22Rv1 (cell line): ENCODE data around the gene TGFBR2.

Experiments
- H3K27ac ChIP-seq: fragments of 450-650 bp; 2 replicates; pipeline ENCODE4 v1.5.1; 2017
- CTCF ChIP-seq: fragments of 450-650 bp; IDR thresholded peaks from 2 replicates; pipeline ENCODE4 v1.5.1; 2017; ENCODE audit warnings: mild to moderate bottlenecking
- ZFX ChIP-seq: fragments of 450-650 bp; IDR thresholded peaks from 2 replicates; pipeline ENCODE4 v1.6.1; 2017; ENCODE audit warnings: antibody characterized with exemption, borderline replicate concordance

Gene TGFBR2

DNA sequence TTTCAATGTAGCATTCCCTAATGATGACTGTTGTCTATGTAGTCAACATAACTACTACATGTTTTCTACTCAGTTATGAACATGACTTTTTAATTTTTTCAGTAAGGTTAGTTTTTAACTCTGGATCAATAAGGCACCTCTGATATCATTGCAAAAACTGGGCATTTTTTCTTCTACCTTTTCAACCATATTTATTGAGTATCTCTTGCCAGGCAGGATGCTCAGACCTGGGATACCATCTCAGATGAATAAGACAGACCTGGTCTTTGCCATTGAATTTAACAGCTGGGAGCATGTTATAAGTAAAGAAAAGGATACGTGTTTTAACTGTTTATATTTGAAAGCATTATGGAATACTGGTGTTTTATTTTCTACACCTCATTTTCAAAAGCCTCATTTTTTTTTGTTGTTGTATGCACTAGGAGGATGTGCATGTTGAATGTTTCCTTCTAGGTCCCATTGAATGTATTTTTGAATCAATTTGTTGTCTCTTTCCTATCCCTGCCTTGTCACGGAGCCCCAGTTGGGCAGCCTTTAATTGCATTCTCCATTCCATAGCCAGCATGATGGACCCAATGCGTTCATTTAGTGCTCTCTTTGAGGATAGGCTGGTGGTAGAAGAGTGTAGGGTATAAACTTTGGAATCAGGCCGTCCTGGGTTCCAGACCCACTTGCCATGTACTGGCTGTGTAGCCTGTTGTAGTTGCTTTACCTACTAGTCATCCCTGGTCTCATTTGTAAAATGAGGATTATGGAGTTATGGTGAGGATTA, 3.7 kb downstream of the TGFBR2 start:
- no peak overlapping the region for H3K27ac ChIP-seq

DNA sequence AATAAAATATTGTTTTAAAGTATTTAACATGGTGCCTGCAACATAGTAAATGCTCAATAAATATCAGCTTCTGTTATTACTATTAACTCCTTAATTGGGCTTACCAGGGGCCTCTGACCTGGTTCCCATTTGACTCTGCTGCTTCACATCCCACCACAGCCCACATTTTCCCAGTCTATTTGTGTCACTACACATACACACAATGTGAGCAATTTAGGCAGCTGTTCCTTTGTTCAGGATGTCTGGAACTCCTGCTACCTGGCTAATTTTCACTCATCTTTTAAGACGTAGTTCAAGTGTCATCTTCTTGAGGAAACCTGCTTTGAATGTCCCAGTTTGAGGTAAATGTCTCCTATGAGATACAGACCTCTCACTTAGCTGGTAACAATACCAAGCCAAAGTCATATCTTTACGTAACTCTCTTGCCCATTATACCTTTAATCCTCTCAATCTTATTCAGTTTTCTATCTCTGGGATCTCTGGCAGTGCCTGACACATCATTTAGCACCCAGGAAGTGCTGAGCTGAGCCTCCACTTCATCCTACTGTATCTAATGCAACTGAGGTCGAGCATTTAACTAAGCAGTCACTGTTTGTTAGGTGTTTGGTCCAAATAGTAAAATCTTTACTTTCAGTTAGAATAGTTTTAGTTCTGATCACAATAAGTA, 4.4 kb downstream of the TGFBR2 start:
- H3K27ac ChIP-seq = no peak overlapping the region
- TF ChIP-seq ZFX (no peak), CTCF (no peak)

More for the DNA sequence above, 3.7 kb downstream of the TGFBR2 start:
- TF ChIP-seq ZFX (no peak), CTCF (no peak)

DNA sequence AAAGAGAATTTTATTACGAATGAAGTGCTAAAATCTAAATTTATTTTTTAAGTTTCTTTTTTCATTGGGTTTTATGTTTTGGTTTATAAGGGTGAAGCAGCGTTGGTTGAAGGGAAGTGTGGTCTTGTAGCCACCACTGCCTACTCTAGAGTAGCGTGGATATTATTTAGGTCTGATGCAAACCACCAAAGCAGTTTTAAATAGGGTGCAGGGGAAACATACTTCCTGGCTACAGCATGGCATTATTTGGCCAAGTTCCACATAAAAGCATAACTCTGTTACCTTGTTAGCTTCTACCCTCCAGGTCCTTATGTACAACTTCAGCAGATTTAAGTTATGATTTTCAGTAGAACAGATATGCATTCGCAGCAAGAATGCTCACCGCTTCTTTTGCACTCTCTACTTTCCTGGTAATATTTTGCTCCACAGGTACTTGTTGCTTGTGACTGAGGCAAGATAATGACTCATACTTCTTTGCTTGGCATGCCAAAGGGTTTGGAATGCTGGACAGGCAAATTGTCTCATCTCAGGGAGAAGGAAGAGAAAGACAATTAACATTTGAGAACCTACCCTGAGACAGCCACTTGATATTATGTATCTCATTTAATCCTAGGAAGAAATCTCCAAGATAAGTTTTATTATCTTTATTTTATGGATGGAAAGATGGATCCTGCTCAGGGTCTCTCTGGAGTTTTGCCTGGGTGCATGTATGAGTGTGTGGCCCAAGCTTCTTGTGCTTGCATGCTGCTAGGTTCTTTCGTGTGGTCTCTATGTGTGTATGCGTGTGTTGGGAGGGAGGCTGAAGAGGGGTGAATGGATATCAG, 5.4 kb downstream of the TGFBR2 start:
- no peak for TF ChIP-seq CTCF
- no peak for TF ChIP-seq ZFX
- H3K27ac ChIP-seq = no peak overlapping the region

DNA sequence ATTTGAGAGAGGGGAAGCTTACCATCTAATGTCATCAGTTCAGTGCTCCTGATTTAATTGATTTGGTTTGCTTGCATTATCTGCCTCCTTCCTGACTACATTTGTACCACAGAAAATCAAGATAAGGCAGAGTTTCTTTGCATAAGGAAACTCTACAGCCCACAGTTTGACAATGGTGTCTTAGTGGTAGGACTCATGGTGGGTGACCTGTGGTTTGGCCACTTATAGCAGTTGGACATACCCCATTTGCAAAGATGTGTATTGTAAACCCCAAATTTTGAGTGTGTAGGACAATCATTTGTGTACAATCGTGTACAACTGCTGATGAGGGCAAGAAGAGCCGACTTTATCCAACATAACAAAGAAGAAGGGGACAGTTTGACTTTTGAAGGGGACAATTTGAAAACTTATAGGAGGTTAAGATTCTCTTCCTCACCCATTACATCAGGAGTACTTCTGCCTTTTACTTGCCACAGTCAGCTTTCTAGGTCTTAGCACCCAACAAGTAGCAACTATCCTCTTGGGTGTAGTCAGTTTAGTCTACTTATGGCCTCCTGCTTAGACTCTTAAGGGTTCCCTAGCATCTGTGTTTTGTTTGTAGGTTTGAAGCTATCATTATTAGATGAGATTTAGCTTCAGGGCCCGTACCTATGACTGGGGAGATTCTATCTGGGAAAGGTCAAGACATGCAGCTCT, 6.2 kb downstream of the TGFBR2 start:
- no peak overlapping the region for H3K27ac ChIP-seq
- TF ChIP-seq CTCF (no peak), ZFX (no peak)

- TF ChIP-seq ZFX = no peak
- no peak for TF ChIP-seq CTCF
- H3K27ac ChIP-seq = no peak overlapping the region
These were observed 6.9 kb downstream of the TGFBR2 start for GRCh38 chr3:30613133-30613825.

GRCh38 chr3:30614373-30614772, 8.0 kb downstream of the TGFBR2 start:
- H3K27ac ChIP-seq = no peak overlapping the region
- TF ChIP-seq CTCF (no peak), ZFX (no peak)
